GM12878 (cell line): ENCODE data around the gene NSD2. TPM values are rescaled to one million over a fixed set of nuclear protein-coding genes. Genes with fewer than 3 reads are reported as not detected.

Experiments used
- ATAC-seq: fragments of 200-7000 bp; cut with Tn5 transposase; 3 replicates; pipeline ENCODE4 v1.9.1; 2020; ENCODE audit warnings: mild to moderate bottlenecking, moderate library complexity
- Bru-seq: library from RNA; stranded (reverse); fragments of 400-500 nt; gene quantifications from one replicate; lab custom pipeline; 2021; lab: Mats Ljungman, UMichigan
- BruChase-seq, 2 experiments: library from RNA; stranded (reverse); fragments of 400-500 nt; gene quantifications; one replicate each; lab custom pipeline; 2021; lab: Mats Ljungman, UMichigan
- BruUV-seq: library from RNA; stranded (reverse); fragments of 400-500 nt; replicated peaks from 2 replicates; lab custom pipeline; 2021; lab: Mats Ljungman, UMichigan
- CTCF ChIA-PET: fragments of 300-600 bp; sonication (Branson Sonifier 250); formaldehyde crosslinking; extraction: SDS; loops from one replicate; lab custom pipeline; 2021; ENCODE audit warnings: inconsistent platforms; lab: Yijun Ruan, JAX
- POLR2A ChIA-PET: fragments of 350-600 bp; formaldehyde crosslinking; extraction: SDS; loops from one replicate; lab custom pipeline; 2021; ENCODE audit warnings: inconsistent platforms; lab: Charles Lee
- RAD21 ChIA-PET: fragments of 300-600 bp; sonication (Branson Sonifier 250); formaldehyde crosslinking; loops from one replicate; lab custom pipeline; 2023; ENCODE audit warnings: antibody characterized with exemption; ENCODE audit not compliant: unreplicated experiment; lab: Charles Lee
- SMC1A ChIA-PET: fragments of 300-600 bp; sonication (Branson Sonifier 250); formaldehyde crosslinking; loops from one replicate; lab custom pipeline; 2023; ENCODE audit not compliant: unreplicated experiment, uncharacterized antibody; lab: Charles Lee
- DNase-seq: peaks from one replicate; pipeline ENCODE4 v3.0.0-alpha.2; 2011; ENCODE audit warnings: low read depth, low spot score
- FAIRE-seq: peaks from 3 replicates; lab custom pipeline; 2011; peaks lifted over from hg19 to GRCh38; lab: Jason Lieb, UNC
- H2AFZ ChIP-seq: 2 replicates; pipeline ENCODE4 v1.6.0; 2011; ENCODE audit warnings: low read depth, low read length, control low read depth; ENCODE audit not compliant: control insufficient read depth
- H3K27ac ChIP-seq: 2 replicates; pipeline ENCODE4 v1.5.1; 2011; ENCODE audit warnings: control low read depth; ENCODE audit not compliant: control insufficient read depth, insufficient read depth
- H3K27me3 ChIP-seq, 2 experiments: replicated peaks in 1 of 2; 2 replicates each; pipeline versions ENCODE4 v1.6.0 to v1.6.1; 2011; ENCODE audit warnings: low read length in 1 of 2; ENCODE audit not compliant: control insufficient read depth in 2 of 2, insufficient read depth in 2 of 2
- H3K36me3 ChIP-seq, 2 experiments: 2 replicates each; pipeline ENCODE4 v1.5.1; 2011; ENCODE audit warnings: low read length in 1 of 2; ENCODE audit not compliant: control insufficient read depth in 2 of 2, insufficient read depth in 2 of 2
- H3K4me1 ChIP-seq: 2 replicates; pipeline ENCODE4 v1.6.1; 2011; ENCODE audit warnings: mild to moderate bottlenecking, low read length, moderate library complexity, mixed read lengths; ENCODE audit not compliant: control insufficient read depth, insufficient read depth
- H3K4me2 ChIP-seq: 2 replicates; pipeline ENCODE4 v1.6.0; 2011; ENCODE audit warnings: control low read depth; ENCODE audit not compliant: control insufficient read depth, insufficient read depth
- H3K4me3 ChIP-seq: fragments of 200-600 bp; sonication (generic); 2 replicates; pipeline ENCODE4 v1.5.1; 2016
- H3K79me2 ChIP-seq: 2 replicates; pipeline ENCODE4 v1.6.0; 2011; ENCODE audit warnings: low read length; ENCODE audit not compliant: control insufficient read depth, insufficient read depth
- H3K9ac ChIP-seq: 2 replicates; pipeline ENCODE4 v1.8.0; 2011; ENCODE audit warnings: low read length, control low read depth, mixed read lengths; ENCODE audit not compliant: control insufficient read depth, insufficient read depth
- H3K9me3 ChIP-seq: replicated peaks from 3 replicates; pipeline ENCODE4 v1.5.1; 2011; ENCODE audit warnings: mild to moderate bottlenecking, low read length; ENCODE audit not compliant: control insufficient read depth, insufficient read depth
- H4K20me1 ChIP-seq: 2 replicates; pipeline ENCODE4 v1.6.0; 2011; ENCODE audit not compliant: control insufficient read depth, insufficient read depth
- HDAC6 ChIP-seq: fragments of 200-600 bp; sonication (generic); IDR thresholded peaks from one replicate; pipeline ENCODE4 v1.8.0; 2017; ENCODE audit warnings: antibody characterized with exemption; ENCODE audit not compliant: unreplicated experiment
- KDM1A ChIP-seq: fragments of 200-600 bp; sonication (generic); IDR thresholded peaks from 2 replicates; pipeline ENCODE4 v1.6.1; 2016; ENCODE audit warnings: borderline replicate concordance
- POLR2A ChIP-seq: IDR thresholded peaks from 2 replicates; pipeline ENCODE4 v1.6.1; 2011; ENCODE audit warnings: low read depth, mild to moderate bottlenecking, low read length
- POLR2AphosphoS2 ChIP-seq: IDR thresholded peaks from 2 replicates; pipeline ENCODE4 v1.6.1; 2011; ENCODE audit warnings: low read depth, mild to moderate bottlenecking, low read length, improper control_type of control experiment, moderate library complexity
- POU2F2 ChIP-seq: IDR thresholded peaks from 3 replicates; pipeline ENCODE4 v1.6.1; 2011; ENCODE audit warnings: low read depth, mild to moderate bottlenecking, low read length, borderline replicate concordance
- SUZ12 ChIP-seq: fragments of 200-600 bp; sonication (generic); IDR thresholded peaks from one replicate; pipeline ENCODE4 v1.6.1; 2018; ENCODE audit warnings: antibody characterized with exemption, mild to moderate bottlenecking; ENCODE audit not compliant: unreplicated experiment
- WGBS: methylation state at CpG from one replicate; pipeline ENCODE4 v1.1.6; 2016; ENCODE audit warnings: low lambda C conversion rate; ENCODE audit not compliant: insufficient replicate concordance, insufficient coverage; ENCODE audit errors: missing lambda C conversion rate; 5-methylcytosine and 5-hydroxymethylcytosine counted together
- in situ Hi-C: fragments of 300-500 bp; cut with MboI; formaldehyde crosslinking; loops from 9 replicates; pipeline ENCODE4 v1.14.3; 2018; ENCODE audit warnings: mixed read lengths
- intact Hi-C: fragments of 100-400 bp; cut with micrococcal nuclease; formaldehyde crosslinking; loops from one replicate; pipeline ENCODE4 v1.14.2; 2022; ENCODE audit not compliant: unreplicated experiment
- long read RNA-seq, 2 experiments: library from polyadenylated mRNA; unstranded; transcript quantifications; one replicate each; pipeline ENCODE4 v2.0.0, GENCODE V29; 2019 to 2020
- polyA minus RNA-seq, 3 experiments: library from RNA; depleted of rRNA, polyadenylated mRNA; stranded (reverse); fragments of >200 nt; gene quantifications; 2 replicates each; pipeline ENCODE4 v1.2.3, GENCODE V29; 2011
- polyA plus RNA-seq, 11 experiments: library from polyadenylated mRNA; depleted of rRNA in 4 of 11; unstranded in 6 of 11; stranded (reverse) in 5 of 11; fragments of >200 nt; fragmentation: Nextera tagmentation in 4 of 11; fragmentation: Illumina TruSeq in 1 of 11; extraction: Ambion mirVana in 4 of 11; extraction: Trizol in 1 of 11; gene quantifications; 1 replicate in 1 of 11; 2 replicates in 10 of 11; pipeline versions ENCODE4 v1.2.1 to v1.2.3, GENCODE V29; 2011 to 2016; ENCODE audit warnings: inconsistent platforms in 2 of 11, missing spikeins in 2 of 11, low read depth in 1 of 11
- total RNA-seq, 4 experiments: library from RNA; depleted of rRNA in 3 of 4; stranded (reverse); fragments of >200 nt in 3 of 4; fragmentation: Illumina TruSeq in 1 of 4; extraction: Trizol in 1 of 4; gene quantifications; 2 replicates each; pipeline versions ENCODE4 v1.2.1 to v1.2.3, GENCODE V29; 2013 to 2021
- TF ChIP-seq, protein P1 (sequence below): fragments of 450-650 bp; IDR thresholded peaks from 2 replicates; pipeline ENCODE4 v1.6.1; 2017; ENCODE audit warnings: antibody characterized with exemption, mild to moderate bottlenecking, moderate library complexity
- TF ChIP-seq, protein P2 (sequence below): IDR thresholded peaks from 2 replicates; pipeline ENCODE4 v1.6.1; 2011; ENCODE audit warnings: borderline replicate concordance, low read depth, mild to moderate bottlenecking, moderate library complexity, low read length; ENCODE audit not compliant: insufficient read depth, poor library complexity, severe bottlenecking
- TF ChIP-seq, protein P3 (sequence below): IDR thresholded peaks from 2 replicates; pipeline ENCODE4 v1.6.1; 2012; ENCODE audit warnings: low read depth, low read length, improper control_type of control experiment

Gene NSD2
- total RNA-seq (2013; cell fraction: nucleolus; rRNA removed), result 179 and 184 TPM in 2 replicates
- total RNA-seq (2014; rRNA removed) (72.5 and 73.1 TPM in 2 replicates), total RNA-seq (2014; rRNA removed; fragmentation: Illumina TruSeq; extraction: Trizol) (71.4 and 74.7 TPM in 2 replicates), total RNA-seq (2021) (137 and 139 TPM in 2 replicates), polyA plus RNA-seq (2011; rRNA removed) (44.9 and 50.2 TPM in 2 replicates), polyA plus RNA-seq (2014; fragmentation: Illumina TruSeq; extraction: Trizol) (83.4 and 85.0 TPM in 2 replicates), polyA plus RNA-seq (2014; fragmentation: Nextera tagmentation; extraction: Ambion mirVana) (1 to 10 TPM; 8.6 to 9.3 TPM), polyA plus RNA-seq (2014; rRNA removed) (72.6 and 74.8 TPM in 2 replicates), polyA plus RNA-seq (2016; fragmentation: Nextera tagmentation; extraction: Ambion mirVana) (10 to 100 TPM; 42.2 to 62.0 TPM), polyA minus RNA-seq (2011; rRNA and poly(A)+ RNA removed) (76.8 and 101 TPM in 2 replicates), Bru-seq, nascent RNA (percentile 80 among the genes with signal in this experiment), BruChase-seq, experiment 1, labeled RNA remaining after a 6-hour chase (percentile 91 among the genes with signal in this experiment), BruChase-seq, experiment 2, labeled RNA remaining after a 2-hour chase (percentile 90 among the genes with signal in this experiment)
- 25.3 TPM for polyA plus RNA-seq (2011; ENCODE audit: low read depth)
- 38.5 and 43.7 TPM in 2 replicates for polyA plus RNA-seq (2011; cell fraction: cytosol; rRNA removed)
- 90.6 and 120 TPM in 2 replicates for polyA plus RNA-seq (2011; cell fraction: nucleus; rRNA removed)
- 39.9 and 45.7 TPM in 2 replicates for polyA plus RNA-seq (2012)
- 43.8 and 49.9 TPM in 2 replicates for polyA minus RNA-seq (2011; cell fraction: cytosol; rRNA and poly(A)+ RNA removed)
- polyA minus RNA-seq (2011; cell fraction: nucleus; rRNA and poly(A)+ RNA removed), result 42.9 and 83.7 TPM in 2 replicates
- long read RNA-seq, experiment 1, partial matches to known transcripts, result 6 of 15 reads
- long read RNA-seq, experiment 1, other reads (novel, unspliced or antisense), result 8 of 15 reads
- long read RNA-seq, experiment 2, full-length matches to known transcripts, result 4 of 57 reads
- long read RNA-seq, experiment 2, partial matches to known transcripts, result 18 of 57 reads
- long read RNA-seq, experiment 2, other reads (novel, unspliced or antisense), result 35 of 57 reads

DNA sequence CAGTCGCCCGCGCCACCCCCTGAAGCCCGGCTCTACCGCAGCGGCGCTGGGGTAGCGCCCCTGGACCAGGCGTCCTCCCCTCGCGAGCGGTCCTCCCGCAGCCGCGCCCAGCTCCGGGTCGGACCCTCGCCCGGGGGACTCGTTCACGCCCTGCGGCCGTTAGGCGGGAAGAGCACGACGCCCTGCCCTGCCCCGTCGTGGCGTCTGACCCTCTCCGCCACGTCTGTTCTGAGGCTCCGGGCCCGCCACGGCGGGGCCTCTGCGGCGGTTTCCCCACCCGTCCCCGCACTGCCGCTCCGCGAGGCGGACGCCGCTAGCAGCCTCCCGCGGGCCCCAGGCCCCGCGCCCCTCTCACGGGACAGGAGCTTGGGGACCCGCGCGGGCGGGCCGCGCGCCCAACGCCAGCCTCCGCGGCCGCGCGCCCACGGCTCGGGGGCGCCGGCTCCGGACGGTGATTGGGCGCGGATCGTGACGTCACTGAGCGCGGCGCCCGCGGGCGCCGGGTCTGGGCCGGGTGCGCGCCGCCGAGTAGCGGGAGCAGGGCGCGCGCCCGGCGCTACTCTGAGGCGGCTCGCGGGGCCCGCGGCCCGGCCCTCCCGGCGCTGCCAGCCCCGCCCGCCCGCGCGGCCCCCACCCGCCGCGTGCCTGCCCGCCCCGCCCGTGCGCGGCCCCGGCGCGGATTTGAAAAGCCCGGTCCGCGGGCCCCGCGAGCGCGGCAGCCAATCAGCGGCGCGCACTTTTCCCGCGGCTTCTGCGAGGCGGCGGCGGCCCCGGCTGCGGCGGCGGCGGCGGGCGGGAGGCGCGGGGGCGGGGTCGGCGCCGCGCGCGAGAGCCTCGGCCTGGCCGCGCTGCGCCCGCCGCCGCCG, at the start of gene NSD2:
Gene NSD2 (plus strand): TSS at position 816 of the 866 bp plus-strand sequence. CDS start 29,262 bp downstream, outside the sequence.
- H3K9me3 ChIP-seq, result no peaks in the 10 kb centered on the region
- POLR2A ChIA-PET, result interaction anchor here (0.5 to 1.7 kb wide), 8 partner anchors 9 to 159 kb away, joined by 3 to 5 read pairs (median 4); partner anchors contain the start of genes LETM1 and SLBP
- peaks cover 23% of the 10 kb centered on the region for H3K4me1 ChIP-seq
- no peaks in the 10 kb centered on the region for H3K27me3 ChIP-seq
- peak within 1 kb of the TSS; percentile 88 for H2AFZ ChIP-seq
- peak; percentile 60 for ATAC-seq
- WGBS, result 2% methylated on average over 75 of the region's 155 CpGs
- RAD21 ChIA-PET, result no interaction called here
- no peaks in the 10 kb centered on the region; the same call in 1 of the 2 replicates for H4K20me1 ChIP-seq
- no peaks in the 10 kb centered on the region for H3K36me3 ChIP-seq
- no TSS peak for BruUV-seq
- H3K9ac ChIP-seq, result peak within 1 kb of the TSS; percentile 92
- H3K27ac ChIP-seq, result peak within 1 kb of the TSS; percentile 97
- peak within 1 kb of the TSS; percentile 83 for H3K4me3 ChIP-seq
- peaks cover 47% of the 10 kb centered on the region for H3K79me2 ChIP-seq
- DNase-seq, result no peak
- H3K4me2 ChIP-seq, result peak within 1 kb of the TSS; percentile 93
- FAIRE-seq, result no peak
- SMC1A ChIA-PET, result interaction anchor here (1.4 kb wide), 1 partner anchor 14 kb away, joined by 6 read pairs; the partner anchor contains the start of gene LETM1
- intact Hi-C loops (loop anchor here (1.0 to 10.0 kb wide), 3 partner anchors 15 to 544 kb away; partner anchors contain the start of genes CFAP99, LETM1, SLBP and ZFYVE28), in situ Hi-C loops (no loop called here)
- CTCF ChIA-PET, result interaction anchor here (1.8 kb wide), 1 partner anchor 14 kb away, joined by 5 read pairs; no protein-coding TSS in a partner anchor
- TF ChIP-seq POLR2AphosphoS2 (peak; percentile 40; the same call in 1 of the 2 replicates), KDM1A (no peak), HDAC6 (no peak), POLR2A (peak; percentile 95), SUZ12 (no peak), POU2F2 (no peak; the same call in 1 of the 3 replicates)
- TF ChIP-seq, protein P1, sequence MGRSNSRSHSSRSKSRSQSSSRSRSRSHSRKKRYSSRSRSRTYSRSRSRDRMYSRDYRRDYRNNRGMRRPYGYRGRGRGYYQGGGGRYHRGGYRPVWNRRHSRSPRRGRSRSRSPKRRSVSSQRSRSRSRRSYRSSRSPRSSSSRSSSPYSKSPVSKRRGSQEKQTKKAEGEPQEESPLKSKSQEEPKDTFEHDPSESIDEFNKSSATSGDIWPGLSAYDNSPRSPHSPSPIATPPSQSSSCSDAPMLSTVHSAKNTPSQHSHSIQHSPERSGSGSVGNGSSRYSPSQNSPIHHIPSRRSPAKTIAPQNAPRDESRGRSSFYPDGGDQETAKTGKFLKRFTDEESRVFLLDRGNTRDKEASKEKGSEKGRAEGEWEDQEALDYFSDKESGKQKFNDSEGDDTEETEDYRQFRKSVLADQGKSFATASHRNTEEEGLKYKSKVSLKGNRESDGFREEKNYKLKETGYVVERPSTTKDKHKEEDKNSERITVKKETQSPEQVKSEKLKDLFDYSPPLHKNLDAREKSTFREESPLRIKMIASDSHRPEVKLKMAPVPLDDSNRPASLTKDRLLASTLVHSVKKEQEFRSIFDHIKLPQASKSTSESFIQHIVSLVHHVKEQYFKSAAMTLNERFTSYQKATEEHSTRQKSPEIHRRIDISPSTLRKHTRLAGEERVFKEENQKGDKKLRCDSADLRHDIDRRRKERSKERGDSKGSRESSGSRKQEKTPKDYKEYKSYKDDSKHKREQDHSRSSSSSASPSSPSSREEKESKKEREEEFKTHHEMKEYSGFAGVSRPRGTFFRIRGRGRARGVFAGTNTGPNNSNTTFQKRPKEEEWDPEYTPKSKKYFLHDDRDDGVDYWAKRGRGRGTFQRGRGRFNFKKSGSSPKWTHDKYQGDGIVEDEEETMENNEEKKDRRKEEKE, result no peak
- TF ChIP-seq, protein P2, sequence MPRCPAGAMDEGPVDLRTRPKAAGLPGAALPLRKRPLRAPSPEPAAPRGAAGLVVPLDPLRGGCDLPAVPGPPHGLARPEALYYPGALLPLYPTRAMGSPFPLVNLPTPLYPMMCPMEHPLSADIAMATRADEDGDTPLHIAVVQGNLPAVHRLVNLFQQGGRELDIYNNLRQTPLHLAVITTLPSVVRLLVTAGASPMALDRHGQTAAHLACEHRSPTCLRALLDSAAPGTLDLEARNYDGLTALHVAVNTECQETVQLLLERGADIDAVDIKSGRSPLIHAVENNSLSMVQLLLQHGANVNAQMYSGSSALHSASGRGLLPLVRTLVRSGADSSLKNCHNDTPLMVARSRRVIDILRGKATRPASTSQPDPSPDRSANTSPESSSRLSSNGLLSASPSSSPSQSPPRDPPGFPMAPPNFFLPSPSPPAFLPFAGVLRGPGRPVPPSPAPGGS, result no peak
- TF ChIP-seq, protein P3, sequence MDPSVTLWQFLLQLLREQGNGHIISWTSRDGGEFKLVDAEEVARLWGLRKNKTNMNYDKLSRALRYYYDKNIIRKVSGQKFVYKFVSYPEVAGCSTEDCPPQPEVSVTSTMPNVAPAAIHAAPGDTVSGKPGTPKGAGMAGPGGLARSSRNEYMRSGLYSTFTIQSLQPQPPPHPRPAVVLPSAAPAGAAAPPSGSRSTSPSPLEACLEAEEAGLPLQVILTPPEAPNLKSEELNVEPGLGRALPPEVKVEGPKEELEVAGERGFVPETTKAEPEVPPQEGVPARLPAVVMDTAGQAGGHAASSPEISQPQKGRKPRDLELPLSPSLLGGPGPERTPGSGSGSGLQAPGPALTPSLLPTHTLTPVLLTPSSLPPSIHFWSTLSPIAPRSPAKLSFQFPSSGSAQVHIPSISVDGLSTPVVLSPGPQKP, result 0 out of 2 replicates have a peak, but pooled peaks have one; percentile 12
